ENCODE results near the gene TRAPPC2B.
A peak's percentile ranks its signal among the peaks of the same experiment; 100 is the strongest.

Gene TRAPPC2B

GRCh38 chr19:57321116-57321515 lies 42.2 kb upstream of the TRAPPC2B start:
- peak overlapping the region; percentile 83 for H3K4me3 ChIP-seq (ENCODE audit: low read depth, low read length)
- no peak for DNase-seq (ENCODE audit: low read depth)
- TF ChIP-seq MAX (IDR thresholded peaks at IDR 0.05; ENCODE audit: low read depth, low read length) (no peak), CTCF (IDR thresholded peaks at IDR 0.05; ENCODE audit: low read depth, low read length) (no peak), POLR2A (IDR thresholded peaks at IDR 0.05; ENCODE audit: extremely low read depth, insufficient read length) (no peak), MYC (IDR thresholded peaks at IDR 0.05; ENCODE audit: low read depth, low read length) (no peak)

GRCh38 chr19:57321751-57322150 lies 41.6 kb upstream of the TRAPPC2B start:
- DNase-seq (ENCODE audit: low read depth) = peak; percentile 59
- H3K4me3 ChIP-seq (ENCODE audit: low read depth, low read length) = peak overlapping the region; percentile 83

GRCh38 chr19:57324992-57325391 lies 38.4 kb upstream of the TRAPPC2B start:
- H3K4me3 ChIP-seq (ENCODE audit: low read depth, low read length) = no peak overlapping the region
- no peak for DNase-seq (ENCODE audit: low read depth)
- TF ChIP-seq CTCF (IDR thresholded peaks at IDR 0.05; ENCODE audit: low read depth, low read length) (no peak), MYC (IDR thresholded peaks at IDR 0.05; ENCODE audit: low read depth, low read length) (no peak), POLR2A (IDR thresholded peaks at IDR 0.05; ENCODE audit: extremely low read depth, insufficient read length) (no peak), MAX (IDR thresholded peaks at IDR 0.05; ENCODE audit: low read depth, low read length) (no peak)

More at GRCh38 chr19:57321751-57322150, 41.6 kb upstream of the TRAPPC2B start:
- no peak for TF ChIP-seq MYC (IDR thresholded peaks at IDR 0.05; ENCODE audit: low read depth, low read length)
- TF ChIP-seq MAX (IDR thresholded peaks at IDR 0.05; ENCODE audit: low read depth, low read length) = no peak
- TF ChIP-seq CTCF (IDR thresholded peaks at IDR 0.05; ENCODE audit: low read depth, low read length) = no peak
- TF ChIP-seq POLR2A (IDR thresholded peaks at IDR 0.05; ENCODE audit: extremely low read depth, insufficient read length) = no peak

GRCh38 chr19:57327993-57328392 lies 35.4 kb upstream of the TRAPPC2B start:
- TF ChIP-seq POLR2A (IDR thresholded peaks at IDR 0.05; ENCODE audit: extremely low read depth, insufficient read length) (no peak), MAX (IDR thresholded peaks at IDR 0.05; ENCODE audit: low read depth, low read length) (no peak), MYC (IDR thresholded peaks at IDR 0.05; ENCODE audit: low read depth, low read length) (no peak), CTCF (IDR thresholded peaks at IDR 0.05; ENCODE audit: low read depth, low read length) (no peak)
- DNase-seq (ENCODE audit: low read depth) = no peak
- no peak overlapping the region for H3K4me3 ChIP-seq (ENCODE audit: low read depth, low read length)

GRCh38 chr19:57334191-57334590 lies 29.2 kb upstream of the TRAPPC2B start:
- TF ChIP-seq POLR2A (IDR thresholded peaks at IDR 0.05; ENCODE audit: extremely low read depth, insufficient read length) (no peak), MAX (IDR thresholded peaks at IDR 0.05; ENCODE audit: low read depth, low read length) (no peak), MYC (IDR thresholded peaks at IDR 0.05; ENCODE audit: low read depth, low read length) (no peak), CTCF (IDR thresholded peaks at IDR 0.05; ENCODE audit: low read depth, low read length) (no peak)
- no peak for DNase-seq (ENCODE audit: low read depth)
- no peak overlapping the region for H3K4me3 ChIP-seq (ENCODE audit: low read depth, low read length)

- DNase-seq (ENCODE audit: low read depth) = no peak
- no peak overlapping the region for H3K4me3 ChIP-seq (ENCODE audit: low read depth, low read length)
- TF ChIP-seq CTCF (IDR thresholded peaks at IDR 0.05; ENCODE audit: low read depth, low read length) (no peak), POLR2A (IDR thresholded peaks at IDR 0.05; ENCODE audit: extremely low read depth, insufficient read length) (no peak), MYC (IDR thresholded peaks at IDR 0.05; ENCODE audit: low read depth, low read length) (no peak), MAX (IDR thresholded peaks at IDR 0.05; ENCODE audit: low read depth, low read length) (no peak)
These were observed 24.5 kb upstream of the TRAPPC2B start for GRCh38 chr19:57338877-57339276.
